ENCODE results near the gene RIT2.
"Not testable (repeated sequence)": the region's sequence is repeated elsewhere in the genome, so short reads cannot be mapped to it uniquely, and the experiment has no call there.

RIT2 gene

GRCh38 chr18:42821492-42821891, 294.0 kb downstream of the RIT2 start:
- no peak for DNase-seq

- no peak for DNase-seq
Observed at GRCh38 chr18:42814618-42815017, 300.9 kb downstream of the RIT2 start.

DNA sequence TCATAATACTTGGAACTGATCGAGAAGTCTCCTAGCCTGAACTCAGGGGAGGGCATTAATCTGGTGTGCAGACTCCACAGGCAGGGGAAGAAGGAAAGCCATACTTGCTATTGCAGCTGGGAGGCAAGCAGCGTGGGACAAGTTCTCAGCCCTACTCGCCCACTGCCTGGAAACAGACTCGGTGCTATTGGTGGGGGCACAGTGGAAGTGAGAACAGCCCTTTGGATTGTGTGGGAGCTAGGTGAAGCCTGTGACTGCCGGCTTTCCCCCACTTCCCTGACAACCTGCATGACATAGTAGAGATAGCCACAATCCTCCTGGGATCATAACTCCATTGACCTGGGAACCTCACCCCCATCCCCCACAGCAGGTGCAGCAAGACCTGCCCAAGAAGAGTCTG, 301.3 kb downstream of the RIT2 start:
- DNase-seq = no peak

DNA sequence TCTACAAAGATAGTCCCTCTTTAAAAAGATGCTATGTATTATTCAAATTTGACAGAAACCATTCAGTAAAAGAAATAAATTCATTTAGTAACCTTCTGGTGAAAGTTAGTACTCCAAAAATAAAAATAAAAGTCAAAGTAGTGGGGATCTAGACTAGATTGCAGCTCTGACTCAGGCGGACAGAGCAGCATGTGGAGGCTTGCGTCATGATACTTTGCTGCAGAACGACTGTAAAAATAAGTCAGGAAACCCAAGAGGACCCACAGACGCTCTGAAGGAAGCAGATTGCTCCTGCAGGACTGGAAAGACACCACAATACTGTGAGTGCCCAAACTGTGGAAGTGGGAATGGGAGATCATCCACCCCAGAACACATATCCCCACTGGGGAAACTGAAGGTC, 301.9 kb downstream of the RIT2 start:
- DNase-seq = no peak

- no peak for DNase-seq
Observed at GRCh38 chr18:42807887-42808286, 307.6 kb downstream of the RIT2 start.

- DNase-seq = no peak
Observed at GRCh38 chr18:42801706-42802105, 313.8 kb downstream of the RIT2 start.

DNA sequence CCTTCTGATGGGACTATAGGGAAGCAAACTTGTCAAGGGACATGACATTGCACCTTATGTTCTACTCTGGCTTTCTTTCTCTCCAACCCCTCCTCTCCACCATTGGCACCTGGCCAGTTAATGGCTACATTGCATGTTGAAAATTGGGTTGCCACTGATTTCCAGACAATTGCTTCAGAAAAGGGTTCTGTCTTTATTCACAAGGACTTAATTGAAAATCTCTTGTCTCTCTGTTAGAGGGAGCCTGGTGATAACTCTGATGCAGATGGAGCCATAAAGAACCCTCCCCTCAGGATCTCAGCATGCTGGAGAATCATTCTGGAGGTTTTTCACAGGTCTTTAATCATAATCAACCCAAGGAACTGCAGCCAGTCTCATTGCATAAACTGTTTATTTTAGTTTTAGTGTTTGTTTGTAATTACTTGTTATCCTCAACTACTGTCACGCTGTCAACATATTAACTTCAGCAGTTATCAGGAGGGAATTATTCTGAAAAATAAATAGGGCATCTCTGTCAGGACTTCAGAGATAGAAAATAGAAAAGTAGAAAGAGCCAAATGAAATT, 316.8 kb downstream of the RIT2 start:
- no peak for DNase-seq

DNA sequence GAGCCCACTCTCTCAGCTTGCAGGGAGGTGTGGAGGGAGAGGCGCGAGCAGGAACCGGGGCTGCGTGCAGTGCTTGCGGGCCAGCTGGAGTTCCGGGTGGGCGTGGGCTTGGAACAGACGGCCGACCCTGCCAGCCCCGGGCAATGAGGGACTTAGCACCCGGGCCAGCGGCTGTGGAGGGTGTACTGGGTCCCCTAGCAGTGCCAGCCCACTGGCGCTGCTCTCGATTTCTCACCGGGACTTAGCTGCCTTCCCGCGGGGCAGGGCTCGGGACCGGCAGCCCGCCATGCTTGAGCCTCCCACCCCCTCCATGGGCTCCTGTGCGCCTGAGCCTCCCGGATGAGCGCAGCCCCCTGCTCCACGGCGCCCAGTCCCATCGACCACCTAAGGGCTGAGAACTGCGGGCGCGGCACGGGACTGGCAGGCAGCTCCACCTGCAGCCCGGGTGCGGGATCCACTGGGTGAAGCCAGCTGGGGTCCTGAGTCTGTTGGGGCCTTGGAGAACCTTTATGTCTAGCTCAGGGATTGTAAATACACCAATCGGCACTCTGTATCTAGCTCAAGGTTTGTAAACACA, 320.2 kb downstream of the RIT2 start:
- DNase-seq = not testable (repeated sequence)

DNA sequence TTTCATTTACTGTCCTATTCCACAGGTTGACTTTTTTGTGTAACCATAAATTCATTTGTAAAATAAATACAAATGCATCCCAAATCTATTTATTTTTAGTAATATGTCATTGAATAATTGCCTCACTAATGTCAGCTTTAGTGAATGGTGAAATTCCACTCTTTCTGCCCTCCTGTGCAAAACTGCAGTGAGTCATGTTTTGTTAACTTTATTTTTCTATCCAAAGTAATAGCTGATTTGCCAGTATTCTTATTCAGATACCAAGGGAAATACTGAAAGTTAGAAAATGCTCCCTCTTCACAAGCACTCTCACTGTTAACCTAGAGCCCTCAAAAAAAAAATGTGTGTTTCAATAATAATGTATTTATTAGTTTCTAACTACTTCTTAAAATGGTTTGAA, 322.8 kb downstream of the RIT2 start:
- DNase-seq = no peak

DNA sequence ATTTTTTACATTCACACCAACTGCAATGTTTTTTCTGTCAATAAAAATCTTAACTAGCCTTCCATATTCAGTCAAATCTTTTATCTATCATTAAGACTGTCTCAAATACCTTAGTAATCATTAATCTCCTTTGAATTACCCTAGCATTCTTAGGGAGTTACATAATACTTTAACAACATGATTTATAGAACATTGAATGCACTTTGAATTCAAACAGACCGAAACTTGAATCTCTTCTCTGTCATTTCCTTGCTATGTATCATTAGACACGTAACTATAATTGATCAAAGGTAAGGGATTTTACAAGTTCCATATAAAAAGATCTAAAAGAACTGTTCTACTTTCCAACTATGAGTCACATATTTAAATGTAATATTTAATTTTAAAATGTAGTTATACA, 330.9 kb downstream of the RIT2 start:
- DNase-seq = no peak

GRCh38 chr18:42782929-42783328, 332.6 kb downstream of the RIT2 start:
- no peak for DNase-seq

GRCh38 chr18:42781298-42781815, 334.1 kb downstream of the RIT2 start:
- DNase-seq = no peak

- DNase-seq = no peak
Observed at GRCh38 chr18:42780171-42780570, 335.3 kb downstream of the RIT2 start.

- no peak for DNase-seq
Observed at GRCh38 chr18:42778445-42779042, 336.9 kb downstream of the RIT2 start.

DNA sequence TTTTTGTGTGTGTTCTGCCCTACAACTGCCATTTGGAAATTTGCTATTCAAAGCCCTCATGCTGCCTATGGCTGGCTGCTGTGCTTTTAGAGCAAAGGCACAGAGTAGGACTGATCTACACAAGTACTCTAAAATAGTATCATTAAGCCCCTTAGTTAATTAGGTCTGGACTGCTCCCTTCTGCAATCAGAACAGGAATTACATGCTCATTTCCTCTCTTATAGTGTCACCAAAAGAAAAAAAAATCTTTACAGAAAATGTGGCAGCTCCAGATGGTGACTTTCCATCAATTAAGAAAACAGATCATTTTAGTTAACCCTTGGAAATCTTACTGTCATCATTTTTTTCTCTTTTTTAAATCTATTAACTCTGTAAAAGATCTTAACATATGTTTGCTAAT, 337.5 kb downstream of the RIT2 start:
- DNase-seq = no peak

DNA sequence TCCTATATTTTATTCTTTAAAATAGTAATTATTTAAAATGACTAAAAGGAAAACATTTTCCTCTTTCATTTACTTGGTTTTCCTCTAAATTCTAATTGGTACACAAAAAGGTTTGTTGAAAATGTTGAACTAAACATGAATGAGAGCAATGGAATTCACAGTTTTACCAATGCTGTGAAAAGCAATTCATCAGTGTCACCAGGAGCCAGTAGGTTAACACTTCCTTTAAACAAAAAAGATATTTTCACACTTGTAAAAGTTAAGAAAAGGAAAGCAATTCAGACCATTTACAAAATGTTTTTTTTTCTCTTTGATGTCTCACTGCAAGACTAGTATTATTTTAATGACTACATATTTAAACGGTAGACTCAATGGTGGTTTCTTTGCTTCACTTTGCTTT, 341.6 kb downstream of the RIT2 start:
- no peak for DNase-seq

GRCh38 chr18:42771936-42772335, 343.5 kb downstream of the RIT2 start:
- no peak for DNase-seq

GRCh38 chr18:42765302-42765701, 350.2 kb downstream of the RIT2 start:
- no peak for DNase-seq

DNA sequence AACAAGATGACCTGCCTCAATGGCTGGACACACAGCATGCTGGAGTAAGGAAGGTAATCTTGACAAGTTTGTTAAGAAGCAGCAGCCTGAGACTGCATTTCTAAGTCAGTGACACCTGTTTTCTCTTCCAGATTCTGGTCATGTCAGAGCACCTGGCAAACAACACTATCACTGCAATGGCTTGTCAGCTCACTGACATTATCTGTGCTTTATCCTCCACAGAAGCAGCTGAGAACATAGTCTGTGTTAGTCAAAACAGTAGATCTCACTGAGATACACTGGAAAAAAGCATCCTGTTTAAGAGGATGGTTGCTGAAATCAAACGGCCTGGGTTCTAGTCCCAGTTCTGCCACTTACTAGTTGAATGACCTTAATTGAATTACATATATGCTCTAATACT, 355.2 kb downstream of the RIT2 start:
- DNase-seq = no peak

DNA sequence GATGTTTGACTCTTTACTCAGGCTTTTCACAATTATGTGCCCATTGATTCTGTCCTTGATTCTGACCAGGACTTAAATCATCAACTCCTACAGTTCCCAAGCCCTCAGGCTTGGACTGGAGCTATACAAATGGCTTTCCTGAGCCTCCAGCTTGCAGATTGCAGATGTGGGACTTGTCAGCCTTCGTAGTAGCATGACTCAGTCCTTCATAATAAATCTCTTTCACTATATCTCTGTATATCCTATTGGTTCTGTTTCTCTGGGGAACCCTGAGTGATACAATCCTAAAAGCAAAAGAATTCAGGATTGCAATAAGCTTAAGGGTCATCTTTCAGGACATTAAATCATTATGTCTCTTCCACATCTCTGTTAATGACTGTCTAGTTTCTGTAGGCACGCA, 356.6 kb downstream of the RIT2 start:
- DNase-seq = no peak

GRCh38 chr18:42756214-42756613, 359.3 kb downstream of the RIT2 start:
- DNase-seq = no peak

DNA sequence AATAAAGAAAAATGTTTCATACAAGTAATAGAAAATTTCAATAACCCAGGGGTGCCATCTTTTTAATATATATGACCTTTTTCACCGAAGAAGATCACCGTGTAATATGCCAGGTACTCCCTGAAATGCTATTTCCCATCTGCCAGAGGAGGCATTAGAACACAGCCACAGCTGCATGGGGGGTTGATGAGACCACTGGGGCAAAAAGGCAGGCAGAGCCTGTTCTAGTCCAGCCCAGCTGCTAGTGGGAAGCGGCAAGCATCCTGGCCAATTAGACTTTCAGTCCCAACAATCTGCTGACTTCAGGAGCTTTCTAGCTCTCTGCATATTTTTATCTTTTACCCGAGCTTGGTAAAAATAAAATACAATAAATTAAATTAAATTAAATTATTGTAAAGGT, 362.6 kb downstream of the RIT2 start:
- DNase-seq = no peak

DNA sequence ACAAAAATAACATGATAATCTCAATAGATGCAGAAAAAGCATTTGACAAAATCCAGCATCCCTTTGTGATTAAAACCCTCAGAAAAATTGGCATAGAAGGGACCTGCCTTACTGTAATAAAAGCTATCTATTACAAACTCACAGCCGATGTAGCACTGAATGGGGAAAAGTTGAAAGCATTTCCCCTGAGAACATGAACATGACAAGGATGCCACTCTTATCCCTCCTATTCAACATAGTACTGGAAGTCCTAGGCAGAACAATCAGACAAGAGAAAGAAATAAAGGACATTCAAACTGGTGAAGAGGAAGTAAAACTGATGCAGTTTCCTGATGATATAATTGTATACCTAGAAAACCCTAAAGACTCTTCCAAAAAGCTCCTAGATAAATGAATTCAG, 368.7 kb downstream of the RIT2 start:
- no peak for DNase-seq

GRCh38 chr18:42745931-42746330, 369.6 kb downstream of the RIT2 start:
- no peak for DNase-seq

DNA sequence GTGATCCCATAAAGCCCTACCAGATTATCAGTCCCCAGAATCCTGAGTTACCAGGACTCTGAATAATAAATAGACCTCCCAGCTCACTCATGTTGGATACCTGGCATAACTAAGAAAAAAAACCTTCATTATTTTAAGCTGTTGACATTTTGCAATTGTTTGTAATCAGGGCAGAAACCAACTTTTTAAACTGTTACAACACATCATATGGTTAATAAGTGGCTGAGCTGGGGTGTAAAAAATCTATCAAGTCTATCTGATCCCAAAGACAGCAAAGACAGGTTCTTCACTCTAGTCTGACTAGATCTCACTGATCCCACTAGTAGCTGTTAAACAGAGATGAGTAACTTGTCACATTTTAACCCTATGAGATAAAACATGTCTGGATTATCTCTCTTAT, 370.3 kb downstream of the RIT2 start:
- DNase-seq = no peak

Data from CD4-positive, alpha-beta T cell treated with Interferon alpha-2 for 1 hour (primary cell).